Activated T-helper 9 cell treated with anti-CD3 and anti-CD28 coated beads, Interleukin-2, amount 50 U/mL, for 16 hours (primary cell): ENCODE results near the gene INTS11.

ENCODE experiments used
- DNase-seq: peaks from one replicate; pipeline ENCODE4 v3.0.0-alpha.2; 2020; ENCODE audit warnings: low read depth

Gene INTS11

DNA sequence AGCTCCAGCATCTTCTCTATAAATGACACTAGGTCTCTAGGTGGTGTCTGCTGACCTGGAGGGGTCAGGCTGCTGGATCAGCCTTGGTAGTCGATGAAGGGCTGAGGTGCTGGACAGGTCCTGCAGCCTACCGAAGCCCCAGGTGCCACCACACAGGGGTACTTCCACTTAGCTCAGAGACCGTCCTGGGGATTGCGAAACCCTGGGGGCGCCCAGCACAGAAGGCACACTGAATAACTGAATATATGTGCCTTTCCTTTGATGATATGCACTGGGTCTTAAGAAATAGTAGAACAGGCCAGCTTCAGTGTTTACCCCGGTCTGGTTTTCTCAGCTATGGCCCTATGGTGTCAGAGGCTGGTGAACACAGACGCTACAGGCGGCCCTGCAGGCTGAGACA, 61.7 kb downstream of the INTS11 start:
- DNase-seq: no peak

- DNase-seq: no peak
Measured at GRCh38 chr1:1262071-1262470, 62.4 kb downstream of the INTS11 start.
